SU-DHL-6 (cell line): Measurements from ENCODE around the gene KCNMB2.

ENCODE experiments used
- EZH2phosphoT487 ChIP-seq: fragments of 200-600 bp; sonication (generic), shearing (Covaris generic); conservative IDR thresholded peaks from 2 replicates; pipeline ENCODE4 v1.6.1; 2018; ENCODE audit warnings: mild to moderate bottlenecking, antibody characterized with exemption, low read length, moderate library complexity, mixed read lengths
- TF ChIP-seq, protein P1 (sequence below): fragments of 200-600 bp; sonication (generic); IDR thresholded peaks from one replicate; pipeline ENCODE4 v1.5.1; 2017; ENCODE audit warnings: antibody characterized with exemption, mild to moderate bottlenecking, low read length, moderate library complexity; ENCODE audit not compliant: insufficient read depth, poor library complexity, severe bottlenecking

GRCh38 chr3:178868681-178869080 is 332.4 kb downstream of the KCNMB2 start:
- TF ChIP-seq, protein P1, sequence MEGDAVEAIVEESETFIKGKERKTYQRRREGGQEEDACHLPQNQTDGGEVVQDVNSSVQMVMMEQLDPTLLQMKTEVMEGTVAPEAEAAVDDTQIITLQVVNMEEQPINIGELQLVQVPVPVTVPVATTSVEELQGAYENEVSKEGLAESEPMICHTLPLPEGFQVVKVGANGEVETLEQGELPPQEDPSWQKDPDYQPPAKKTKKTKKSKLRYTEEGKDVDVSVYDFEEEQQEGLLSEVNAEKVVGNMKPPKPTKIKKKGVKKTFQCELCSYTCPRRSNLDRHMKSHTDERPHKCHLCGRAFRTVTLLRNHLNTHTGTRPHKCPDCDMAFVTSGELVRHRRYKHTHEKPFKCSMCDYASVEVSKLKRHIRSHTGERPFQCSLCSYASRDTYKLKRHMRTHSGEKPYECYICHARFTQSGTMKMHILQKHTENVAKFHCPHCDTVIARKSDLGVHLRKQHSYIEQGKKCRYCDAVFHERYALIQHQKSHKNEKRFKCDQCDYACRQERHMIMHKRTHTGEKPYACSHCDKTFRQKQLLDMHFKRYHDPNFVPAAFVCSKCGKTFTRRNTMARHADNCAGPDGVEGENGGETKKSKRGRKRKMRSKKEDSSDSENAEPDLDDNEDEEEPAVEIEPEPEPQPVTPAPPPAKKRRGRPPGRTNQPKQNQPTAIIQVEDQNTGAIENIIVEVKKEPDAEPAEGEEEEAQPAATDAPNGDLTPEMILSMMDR, result no peak
- no peak for TF ChIP-seq EZH2phosphoT487
